A375 (cell line): ENCODE data around the gene SYNPO2L. TPM values are rescaled to one million over a fixed set of nuclear protein-coding genes. Genes with fewer than 3 reads are reported as not detected.

Experiments
- total RNA-seq: library from RNA; depleted of rRNA; stranded (reverse); fragments of >200 nt; shearing (Covaris generic); gene quantifications from 2 replicates; pipeline ENCODE4 v1.2.3, GENCODE V29; 2014; rRNA removed

SYNPO2L gene
- total RNA-seq, result not detected in 2 replicates

GRCh38 chr10:73655990-73656298 is at the start of gene SYNPO2L:
SYNPO2L (minus strand) TSS chr10:73656029; CDS start chr10:73655922, 107 bp downstream.

GRCh38 chr10:73697675-73698159 is 41.9 kb upstream of the SYNPO2L start, which contains the start of gene AGAP5:
AGAP5 (minus strand) TSS chr10:73698109; CDS start chr10:73697755, 354 bp downstream.

GRCh38 chr10:73641328-73642060 is 14.3 kb downstream of the SYNPO2L start, which contains the start of gene MYOZ1:
MYOZ1 (minus strand) TSS chr10:73641474; CDS start chr10:73640017, 1,457 bp downstream.

Other genes starting within 250 kb of the SYNPO2L start
- 30.1 and 39.1 TPM in 2 replicates for gene ANXA7, start 242.0 kb downstream of the SYNPO2L start, total RNA-seq
- gene MSS51, start 222.5 kb downstream of the SYNPO2L start, total RNA-seq, result 0.69 and 0.94 TPM in 2 replicates
- 6.2 and 7.3 TPM in 2 replicates for gene PPP3CB, start 160.0 kb downstream of the SYNPO2L start, total RNA-seq
- gene USP54, start 64.7 kb downstream of the SYNPO2L start, total RNA-seq, result 7.3 and 8.1 TPM in 2 replicates
- gene MYOZ1, start 14.6 kb downstream of the SYNPO2L start, total RNA-seq, result 0.41 TPM in 1 of 2 replicates, not detected in the other
- gene AGAP5, start 42.1 kb upstream of the SYNPO2L start, total RNA-seq, result 2.3 and 2.9 TPM in 2 replicates
- gene SEC24C, start 88.3 kb upstream of the SYNPO2L start, total RNA-seq, result 40.6 and 44.4 TPM in 2 replicates
- 27.0 and 41.9 TPM in 2 replicates for gene CHCHD1, start 126.0 kb upstream of the SYNPO2L start, total RNA-seq
- 37.5 and 41.4 TPM in 2 replicates for gene ZSWIM8, start 129.6 kb upstream of the SYNPO2L start, total RNA-seq
- 15.4 and 23.6 TPM in 2 replicates for gene NDST2, start 155.6 kb upstream of the SYNPO2L start, total RNA-seq
- gene CAMK2G, start 218.5 kb upstream of the SYNPO2L start, total RNA-seq, result 11.4 and 18.1 TPM in 2 replicates